PC-9 (cell line): Measurements from ENCODE around the gene FBXW12.

ENCODE experiments used
- EZH2 ChIP-seq: fragments of 200-600 bp; sonication (generic); IDR thresholded peaks from 2 replicates; pipeline ENCODE4 v1.8.0; 2017; ENCODE audit warnings: antibody characterized with exemption, low read depth
- TF ChIP-seq, protein P1 (sequence below): fragments of 200-600 bp; sonication (generic); conservative IDR thresholded peaks from 2 replicates; pipeline ENCODE4 v1.6.1; 2017; ENCODE audit warnings: mixed run types, antibody characterized with exemption, mild to moderate bottlenecking, moderate library complexity

DNA sequence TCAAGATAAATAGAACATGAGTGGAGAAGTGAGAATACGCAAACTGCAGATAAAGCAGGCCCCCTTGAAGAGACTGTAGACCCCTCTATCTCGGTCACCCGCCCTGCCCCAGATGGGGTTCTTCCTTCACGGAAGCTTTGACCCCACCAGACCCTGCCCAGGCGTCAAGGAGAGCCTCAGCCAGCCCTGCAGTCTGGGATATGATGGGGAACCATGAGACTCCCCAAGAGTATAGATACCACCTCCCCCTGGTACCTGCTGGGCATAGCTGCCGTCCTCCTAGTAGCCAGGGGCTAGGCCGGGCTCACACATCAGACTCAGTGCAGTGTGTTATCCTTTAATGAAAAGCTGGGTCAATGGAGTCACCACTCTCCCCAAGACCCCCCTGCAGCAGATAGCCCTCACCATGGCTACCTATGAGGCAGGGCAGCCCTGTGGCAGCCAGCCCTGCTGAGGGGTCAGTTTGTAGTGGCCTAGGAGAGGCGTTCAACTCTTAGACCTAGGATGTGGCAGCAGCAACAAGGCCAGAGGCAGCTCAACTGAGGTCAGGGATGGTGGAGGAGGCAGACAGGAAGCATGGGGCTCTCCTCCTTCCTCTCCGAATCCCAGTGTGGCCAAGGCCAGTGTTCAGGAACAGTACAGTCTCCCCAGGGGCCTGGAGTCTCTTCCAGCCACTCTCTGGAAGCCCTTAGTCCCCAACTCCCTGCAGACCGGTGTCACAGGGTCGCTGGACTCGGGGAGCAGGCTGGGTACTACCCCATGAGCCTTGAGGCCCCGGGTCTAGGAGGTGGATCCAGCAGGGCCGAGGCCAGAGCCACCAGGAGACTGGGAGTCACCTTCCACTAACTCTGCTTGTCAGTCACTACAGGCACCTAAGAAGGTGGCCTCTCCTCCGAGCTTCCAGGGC is 31.8 kb downstream of the FBXW12 start:
- TF ChIP-seq, protein P1, sequence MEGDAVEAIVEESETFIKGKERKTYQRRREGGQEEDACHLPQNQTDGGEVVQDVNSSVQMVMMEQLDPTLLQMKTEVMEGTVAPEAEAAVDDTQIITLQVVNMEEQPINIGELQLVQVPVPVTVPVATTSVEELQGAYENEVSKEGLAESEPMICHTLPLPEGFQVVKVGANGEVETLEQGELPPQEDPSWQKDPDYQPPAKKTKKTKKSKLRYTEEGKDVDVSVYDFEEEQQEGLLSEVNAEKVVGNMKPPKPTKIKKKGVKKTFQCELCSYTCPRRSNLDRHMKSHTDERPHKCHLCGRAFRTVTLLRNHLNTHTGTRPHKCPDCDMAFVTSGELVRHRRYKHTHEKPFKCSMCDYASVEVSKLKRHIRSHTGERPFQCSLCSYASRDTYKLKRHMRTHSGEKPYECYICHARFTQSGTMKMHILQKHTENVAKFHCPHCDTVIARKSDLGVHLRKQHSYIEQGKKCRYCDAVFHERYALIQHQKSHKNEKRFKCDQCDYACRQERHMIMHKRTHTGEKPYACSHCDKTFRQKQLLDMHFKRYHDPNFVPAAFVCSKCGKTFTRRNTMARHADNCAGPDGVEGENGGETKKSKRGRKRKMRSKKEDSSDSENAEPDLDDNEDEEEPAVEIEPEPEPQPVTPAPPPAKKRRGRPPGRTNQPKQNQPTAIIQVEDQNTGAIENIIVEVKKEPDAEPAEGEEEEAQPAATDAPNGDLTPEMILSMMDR: no peak
- TF ChIP-seq EZH2: no peak
